Measurements from ENCODE around the gene YTHDC1.
"Not testable (repeated sequence)": the region's sequence is repeated elsewhere in the genome, so short reads cannot be mapped to it uniquely, and the experiment has no call there.

GRCh38 chr4:68389386-68389913 is 39.6 kb upstream of the YTHDC1 start:
- TF ChIP-seq EP300, CTCF, POLR2AphosphoS5, POLR2A (IDR thresholded peaks at IDR 0.05): not testable (repeated sequence)
